Cerebellar nuclear complex (tissue), 1 donor: Measurements from ENCODE around the gene CDK5RAP2.
"Not testable (repeated sequence)": the region's sequence is repeated elsewhere in the genome, so short reads cannot be mapped to it uniquely, and the experiment has no call there.

Experiments
- DNase-seq, 2 experiments: peaks; one replicate each; lab custom pipeline; 2025; lab: John Stamatoyannopoulos, UW

Gene CDK5RAP2

GRCh38 chr9:120587328-120587727 is 7.4 kb upstream of the CDK5RAP2 start:
- DNase-seq, result no peak

GRCh38 chr9:120583958-120584369 is 4.0 kb upstream of the CDK5RAP2 start:
- no peak for DNase-seq

DNA sequence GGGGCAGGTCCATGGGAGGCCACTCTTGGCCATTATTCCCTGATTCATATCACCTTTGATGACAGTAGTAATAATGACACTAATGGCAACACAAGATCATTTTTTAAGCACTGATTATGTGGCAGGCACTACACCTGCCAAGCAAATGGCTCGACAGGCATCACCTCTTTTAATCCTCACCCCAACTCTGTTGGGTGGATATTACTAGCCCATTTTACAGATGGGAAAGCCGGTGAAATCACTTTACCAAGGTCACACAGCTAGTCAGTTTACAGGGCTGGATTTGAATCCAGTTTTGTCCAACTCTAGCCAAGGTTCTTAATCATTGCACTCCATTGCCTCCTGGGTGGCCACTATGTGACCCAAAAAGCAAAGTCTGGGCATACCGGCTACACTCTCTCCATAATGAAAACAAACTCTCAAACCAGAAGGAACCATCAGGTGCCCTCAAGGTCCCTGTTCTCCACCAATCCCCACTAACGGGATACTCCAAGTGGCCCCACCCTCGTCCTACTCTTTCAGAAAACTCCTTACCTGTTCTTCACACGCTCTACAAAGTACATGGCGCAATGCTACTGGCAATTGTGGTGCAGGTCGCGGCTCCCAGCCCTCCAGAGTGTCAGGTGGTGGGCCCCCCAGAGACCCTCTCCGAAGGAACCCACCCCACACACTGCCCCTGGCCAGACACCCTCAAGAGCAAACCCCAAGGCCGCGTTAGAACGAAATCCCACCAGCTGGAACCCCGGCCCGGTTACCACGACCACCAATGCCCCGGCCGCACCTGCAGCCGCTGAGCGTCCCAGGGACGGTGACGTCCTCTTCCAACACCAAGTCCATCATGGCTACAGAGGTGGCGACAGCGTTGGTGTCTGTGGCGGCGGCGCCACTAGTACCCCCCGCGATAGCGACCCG is 572 bp downstream of the CDK5RAP2 start:
- DNase-seq, result no peak

- no peak for DNase-seq
Measured at GRCh38 chr9:120574473-120574872, 5.5 kb downstream of the CDK5RAP2 start.

DNA sequence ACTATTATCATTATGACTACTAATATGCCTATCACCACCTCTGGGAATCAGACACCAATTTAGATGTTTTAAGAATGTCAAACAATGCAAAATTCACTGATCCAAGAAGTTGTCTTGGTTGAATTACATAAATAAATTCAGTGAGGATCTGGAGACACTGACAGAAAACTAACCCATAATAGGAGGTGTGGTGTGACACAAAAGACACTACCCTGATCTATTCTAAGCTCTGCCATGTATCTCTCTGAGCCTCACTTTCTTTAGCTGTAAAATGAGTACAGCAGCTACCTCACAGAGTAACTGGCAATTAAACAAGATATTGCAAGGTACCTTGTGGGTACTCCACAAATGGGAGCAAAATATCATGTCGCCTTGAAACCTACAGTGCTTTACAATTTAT is 7.5 kb downstream of the CDK5RAP2 start:
- DNase-seq, result no peak

GRCh38 chr9:120571443-120572257 is 8.3 kb downstream of the CDK5RAP2 start:
- peak in 1 of 2 experiments; percentile 12 for DNase-seq

DNA sequence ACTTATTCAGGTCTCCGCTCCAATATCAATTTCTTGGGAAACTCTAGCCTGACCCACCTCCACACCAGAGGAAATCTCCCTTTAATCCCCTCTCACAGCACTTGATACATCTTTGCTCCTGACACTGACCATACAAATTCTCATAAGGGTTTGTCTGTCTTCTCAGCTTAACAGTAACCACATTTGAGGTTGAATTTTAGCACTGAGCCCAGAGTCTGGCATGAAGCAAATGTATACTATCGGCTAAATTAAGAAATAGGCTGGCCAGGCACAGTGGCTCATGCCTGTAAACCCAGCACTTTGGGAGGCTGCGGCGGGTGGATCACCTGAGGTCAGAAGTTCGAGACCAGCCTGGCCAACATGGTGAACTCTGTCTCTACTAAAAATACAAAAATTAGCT is 9.7 kb downstream of the CDK5RAP2 start:
- no peak for DNase-seq

- no peak for DNase-seq
Measured at GRCh38 chr9:120569556-120569955, 10.4 kb downstream of the CDK5RAP2 start.

- DNase-seq, result no peak
Measured at GRCh38 chr9:120568816-120569215, 11.2 kb downstream of the CDK5RAP2 start.

DNA sequence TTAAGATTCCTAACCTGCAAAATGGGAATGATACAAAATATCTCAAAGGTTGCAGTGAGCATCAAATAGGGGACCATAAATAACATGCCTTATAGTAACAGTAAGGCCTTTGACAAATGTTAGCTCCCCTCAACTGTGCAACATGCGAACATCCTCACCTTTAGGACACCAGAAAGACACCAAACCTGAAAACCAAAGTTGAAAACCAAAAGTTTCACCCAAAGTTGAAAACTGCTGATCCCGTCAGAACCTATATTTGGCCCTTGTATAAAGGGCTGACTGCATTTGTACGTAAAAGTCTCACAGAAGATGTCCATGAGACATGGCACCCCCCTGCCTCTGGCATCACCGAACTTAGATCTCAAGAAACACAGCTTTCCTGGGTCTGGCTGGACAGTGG is 12.1 kb downstream of the CDK5RAP2 start:
- DNase-seq, result no peak

- DNase-seq, result no peak
Measured at GRCh38 chr9:120567081-120567480, 12.9 kb downstream of the CDK5RAP2 start.

GRCh38 chr9:120564589-120564988 is 15.4 kb downstream of the CDK5RAP2 start:
- DNase-seq, result no peak

- DNase-seq, result no peak
Measured at GRCh38 chr9:120562861-120563443, 17.0 kb downstream of the CDK5RAP2 start.

GRCh38 chr9:120561709-120562108 is 18.3 kb downstream of the CDK5RAP2 start:
- DNase-seq, result no peak

GRCh38 chr9:120559546-120559945 is 20.4 kb downstream of the CDK5RAP2 start:
- DNase-seq, result no peak

DNA sequence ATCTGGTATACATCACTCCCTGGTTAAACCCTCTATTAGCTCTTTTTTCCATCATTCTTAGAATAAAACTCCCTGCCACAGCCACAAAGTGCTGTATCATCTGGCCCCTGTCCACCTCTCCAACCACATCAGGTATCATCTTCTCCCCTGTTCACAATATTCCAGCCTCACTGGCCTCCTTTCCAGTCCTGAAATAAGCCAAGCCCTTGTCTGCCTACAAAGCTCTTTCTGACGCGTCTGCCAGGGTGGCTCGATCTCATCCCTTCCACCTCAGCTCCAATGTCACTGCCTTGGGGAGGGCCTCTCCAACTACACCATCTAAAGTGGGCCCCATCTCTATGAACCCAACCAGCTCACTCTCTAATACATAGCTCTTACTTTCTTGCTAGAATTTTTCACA is 21.5 kb downstream of the CDK5RAP2 start:
- no peak for DNase-seq

DNA sequence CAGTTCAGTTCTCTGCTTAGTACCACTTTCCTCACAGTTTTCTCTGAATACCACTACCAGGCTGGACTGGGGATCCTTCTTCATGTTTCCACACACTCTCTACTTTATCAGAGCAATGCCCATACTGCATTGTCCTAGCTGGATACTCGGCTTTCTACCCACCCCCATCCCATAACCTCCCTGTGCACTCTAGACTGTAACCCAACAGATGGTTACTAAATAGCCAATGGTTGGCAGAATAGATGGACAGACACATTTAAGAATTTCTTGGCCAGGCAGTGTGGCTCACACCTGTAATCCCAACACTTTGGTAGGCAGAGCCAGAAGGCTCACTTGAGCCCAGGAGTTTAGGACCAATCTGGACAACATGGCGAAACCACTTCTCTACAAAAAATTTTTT is 22.8 kb downstream of the CDK5RAP2 start:
- no peak for DNase-seq

DNA sequence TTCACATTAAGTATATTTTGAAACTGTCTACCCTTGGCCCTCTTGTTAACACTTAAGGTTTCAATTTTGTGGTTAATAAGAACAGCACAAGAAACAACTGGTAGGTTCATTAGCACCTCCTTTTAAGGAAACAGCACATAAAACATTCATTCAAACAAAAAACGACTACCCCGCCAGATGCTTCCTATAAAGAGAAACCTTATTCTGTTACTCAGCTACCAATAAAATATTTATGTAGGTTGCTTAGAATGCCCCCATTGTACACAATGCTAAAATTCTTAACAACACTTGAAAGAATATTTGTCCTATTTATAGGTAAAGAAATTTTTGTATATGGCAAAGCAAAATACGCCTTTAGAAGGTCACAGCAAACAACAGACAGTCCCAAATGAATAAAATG is 23.2 kb downstream of the CDK5RAP2 start:
- DNase-seq, result no peak

DNA sequence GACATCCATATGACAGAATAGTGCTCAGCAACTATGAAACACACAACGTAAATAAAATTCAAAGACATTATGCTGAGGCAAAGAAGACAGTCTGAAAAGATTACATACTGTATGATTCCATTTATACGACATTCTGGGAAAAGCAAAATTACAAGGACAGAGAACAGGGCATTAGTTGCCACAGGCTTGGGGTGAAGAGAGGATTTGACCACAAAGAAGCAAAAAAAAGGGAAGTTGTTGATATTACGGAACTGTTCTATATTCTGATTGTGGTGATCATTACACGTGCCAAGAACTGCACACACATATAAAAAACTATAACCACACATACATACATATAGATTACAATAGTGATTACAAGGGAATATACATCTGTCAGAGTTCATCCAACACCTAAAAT is 24.1 kb downstream of the CDK5RAP2 start:
- DNase-seq, result no peak

DNA sequence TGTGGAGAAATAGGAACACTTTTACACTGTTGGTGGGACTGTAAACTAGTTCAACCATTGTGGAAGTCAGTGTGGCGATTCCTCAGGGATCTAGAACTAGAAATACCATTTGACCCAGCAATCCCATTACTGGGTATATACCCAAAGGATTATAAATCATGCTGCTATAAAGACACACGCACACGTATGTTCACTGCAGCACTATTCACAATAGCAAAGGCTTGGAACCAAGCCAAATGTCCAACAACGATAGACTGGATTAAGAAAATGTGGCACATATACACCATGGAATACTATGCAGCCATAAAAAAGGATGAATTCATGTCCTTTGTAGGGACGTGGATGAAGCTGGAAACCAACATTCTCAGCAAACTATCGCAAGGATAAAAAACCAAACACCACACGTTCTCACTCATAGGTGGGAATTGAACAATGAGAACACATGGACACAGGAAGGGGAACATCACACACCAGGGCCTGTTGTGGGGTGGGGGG is 27.7 kb downstream of the CDK5RAP2 start:
- not testable (repeated sequence) for DNase-seq

GRCh38 chr9:120545701-120546550 is 34.0 kb downstream of the CDK5RAP2 start:
- DNase-seq, result no peak
